ENCODE data around the gene NKX1-1.
"Not testable (repeated sequence)": the region's sequence is repeated elsewhere in the genome, so short reads cannot be mapped to it uniquely, and the experiment has no call there.

Gene NKX1-1

GRCh38 chr4:1375761-1376322 is 30.4 kb downstream of the NKX1-1 start:
- H3K27me3 ChIP-seq: no peaks in the 10 kb centered on the region
- H3K4me1 ChIP-seq: no peaks in the 10 kb centered on the region
- TF ChIP-seq CTCF (IDR thresholded peaks at IDR 0.05; ENCODE audit: low read depth, low read length): no peak
- peak; percentile 3 for DNase-seq
- no peaks in the 10 kb centered on the region for H3K36me3 ChIP-seq
- no peak overlapping the region for H3K4me3 ChIP-seq (ENCODE audit: low read depth, low read length)
- no peaks in the 10 kb centered on the region for H3K9me3 ChIP-seq

- H3K36me3 ChIP-seq: no peaks in the 10 kb centered on the region
- no peaks in the 10 kb centered on the region for H3K4me1 ChIP-seq
- no peak for TF ChIP-seq CTCF (IDR thresholded peaks at IDR 0.05; ENCODE audit: low read depth, low read length)
- no peak overlapping the region for H3K4me3 ChIP-seq (ENCODE audit: low read depth, low read length)
- peak; percentile 7 for DNase-seq
- H3K27me3 ChIP-seq: no peaks in the 10 kb centered on the region
- no peaks in the 10 kb centered on the region for H3K9me3 ChIP-seq
Measured at GRCh38 chr4:1375051-1375721, 31.1 kb downstream of the NKX1-1 start.

GRCh38 chr4:1374706-1375045 is 31.6 kb downstream of the NKX1-1 start:
- Histone ChIP-seq H3K36me3 (no peaks in the 10 kb centered on the region), H3K9me3 (no peaks in the 10 kb centered on the region), H3K4me1 (no peaks in the 10 kb centered on the region), H3K4me3 (ENCODE audit: low read depth, low read length) (no peak overlapping the region), H3K27me3 (no peaks in the 10 kb centered on the region)
- DNase-seq: no peak
- no peak for TF ChIP-seq CTCF (IDR thresholded peaks at IDR 0.05; ENCODE audit: low read depth, low read length)

GRCh38 chr4:1373892-1374705 is 32.1 kb downstream of the NKX1-1 start:
- Histone ChIP-seq H3K36me3 (no peaks in the 10 kb centered on the region), H3K4me3 (ENCODE audit: low read depth, low read length) (no peak overlapping the region), H3K4me1 (no peaks in the 10 kb centered on the region), H3K27me3 (no peaks in the 10 kb centered on the region), H3K9me3 (no peaks in the 10 kb centered on the region)
- no peak for TF ChIP-seq CTCF (IDR thresholded peaks at IDR 0.05; ENCODE audit: low read depth, low read length)
- peak; percentile 9 for DNase-seq

GRCh38 chr4:1372576-1372975 is 33.7 kb downstream of the NKX1-1 start:
- H3K36me3 ChIP-seq; H3K4me1 ChIP-seq; DNase-seq; H3K4me3 ChIP-seq (ENCODE audit: low read depth, low read length); H3K27me3 ChIP-seq; H3K9me3 ChIP-seq: not testable (repeated sequence)

GRCh38 chr4:1371176-1372165 is 34.8 kb downstream of the NKX1-1 start:
- Histone ChIP-seq H3K36me3 (no peaks in the 10 kb centered on the region; the same call in 1 of the 2 replicates), H3K9me3 (no peaks in the 10 kb centered on the region), H3K4me1 (no peaks in the 10 kb centered on the region), H3K4me3 (ENCODE audit: low read depth, low read length) (no peak overlapping the region), H3K27me3 (no peaks in the 10 kb centered on the region)
- no peak for DNase-seq
- TF ChIP-seq CTCF (IDR thresholded peaks at IDR 0.05; ENCODE audit: low read depth, low read length): no peak
